ENCODE data around the gene PLOD1.

GRCh38 chr1:11963622-11964021 is 29.1 kb downstream of the PLOD1 start:
- TF ChIP-seq, protein P1, sequence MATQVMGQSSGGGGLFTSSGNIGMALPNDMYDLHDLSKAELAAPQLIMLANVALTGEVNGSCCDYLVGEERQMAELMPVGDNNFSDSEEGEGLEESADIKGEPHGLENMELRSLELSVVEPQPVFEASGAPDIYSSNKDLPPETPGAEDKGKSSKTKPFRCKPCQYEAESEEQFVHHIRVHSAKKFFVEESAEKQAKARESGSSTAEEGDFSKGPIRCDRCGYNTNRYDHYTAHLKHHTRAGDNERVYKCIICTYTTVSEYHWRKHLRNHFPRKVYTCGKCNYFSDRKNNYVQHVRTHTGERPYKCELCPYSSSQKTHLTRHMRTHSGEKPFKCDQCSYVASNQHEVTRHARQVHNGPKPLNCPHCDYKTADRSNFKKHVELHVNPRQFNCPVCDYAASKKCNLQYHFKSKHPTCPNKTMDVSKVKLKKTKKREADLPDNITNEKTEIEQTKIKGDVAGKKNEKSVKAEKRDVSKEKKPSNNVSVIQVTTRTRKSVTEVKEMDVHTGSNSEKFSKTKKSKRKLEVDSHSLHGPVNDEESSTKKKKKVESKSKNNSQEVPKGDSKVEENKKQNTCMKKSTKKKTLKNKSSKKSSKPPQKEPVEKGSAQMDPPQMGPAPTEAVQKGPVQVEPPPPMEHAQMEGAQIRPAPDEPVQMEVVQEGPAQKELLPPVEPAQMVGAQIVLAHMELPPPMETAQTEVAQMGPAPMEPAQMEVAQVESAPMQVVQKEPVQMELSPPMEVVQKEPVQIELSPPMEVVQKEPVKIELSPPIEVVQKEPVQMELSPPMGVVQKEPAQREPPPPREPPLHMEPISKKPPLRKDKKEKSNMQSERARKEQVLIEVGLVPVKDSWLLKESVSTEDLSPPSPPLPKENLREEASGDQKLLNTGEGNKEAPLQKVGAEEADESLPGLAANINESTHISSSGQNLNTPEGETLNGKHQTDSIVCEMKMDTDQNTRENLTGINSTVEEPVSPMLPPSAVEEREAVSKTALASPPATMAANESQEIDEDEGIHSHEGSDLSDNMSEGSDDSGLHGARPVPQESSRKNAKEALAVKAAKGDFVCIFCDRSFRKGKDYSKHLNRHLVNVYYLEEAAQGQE (IDR thresholded peaks at IDR 0.05; ENCODE audit: insufficient read depth in 1 of 2, low read depth in 2 of 2, low read length in 1 of 2): no peak
- TF ChIP-seq, protein P2, sequence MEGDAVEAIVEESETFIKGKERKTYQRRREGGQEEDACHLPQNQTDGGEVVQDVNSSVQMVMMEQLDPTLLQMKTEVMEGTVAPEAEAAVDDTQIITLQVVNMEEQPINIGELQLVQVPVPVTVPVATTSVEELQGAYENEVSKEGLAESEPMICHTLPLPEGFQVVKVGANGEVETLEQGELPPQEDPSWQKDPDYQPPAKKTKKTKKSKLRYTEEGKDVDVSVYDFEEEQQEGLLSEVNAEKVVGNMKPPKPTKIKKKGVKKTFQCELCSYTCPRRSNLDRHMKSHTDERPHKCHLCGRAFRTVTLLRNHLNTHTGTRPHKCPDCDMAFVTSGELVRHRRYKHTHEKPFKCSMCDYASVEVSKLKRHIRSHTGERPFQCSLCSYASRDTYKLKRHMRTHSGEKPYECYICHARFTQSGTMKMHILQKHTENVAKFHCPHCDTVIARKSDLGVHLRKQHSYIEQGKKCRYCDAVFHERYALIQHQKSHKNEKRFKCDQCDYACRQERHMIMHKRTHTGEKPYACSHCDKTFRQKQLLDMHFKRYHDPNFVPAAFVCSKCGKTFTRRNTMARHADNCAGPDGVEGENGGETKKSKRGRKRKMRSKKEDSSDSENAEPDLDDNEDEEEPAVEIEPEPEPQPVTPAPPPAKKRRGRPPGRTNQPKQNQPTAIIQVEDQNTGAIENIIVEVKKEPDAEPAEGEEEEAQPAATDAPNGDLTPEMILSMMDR (IDR thresholded peaks at IDR 0.05): no peak
- TF ChIP-seq POLR2AphosphoS5 (IDR thresholded peaks at IDR 0.05; ENCODE audit: low read depth, low read length): no peak

Measured in Panc1 (cell line).